Suprapubic skin (tissue), 4 donors: ENCODE data around the gene TANK. TPM values are rescaled to one million over a fixed set of nuclear protein-coding genes. Genes with fewer than 3 reads are reported as not detected.
"Not testable (repeated sequence)": the region's sequence is repeated elsewhere in the genome, so short reads cannot be mapped to it uniquely, and the experiment has no call there.

Experiments used
- DNase-seq, 2 donors: peaks; one replicate each; pipeline ENCODE4 v3.0.0-alpha.2; 2019; ENCODE audit warnings: low spot score in 2 of 2
- H3K27ac ChIP-seq: fragments of 200-600 bp; sonication (generic); one replicate; pipeline ENCODE4 v1.5.1; 2019
- H3K27me3 ChIP-seq: fragments of 200-600 bp; sonication (generic); one replicate; pipeline ENCODE4 v1.5.1; 2019
- H3K36me3 ChIP-seq: fragments of 200-600 bp; sonication (generic); one replicate; pipeline ENCODE4 v1.5.1; 2019
- H3K4me1 ChIP-seq: fragments of 200-600 bp; sonication (generic); one replicate; pipeline ENCODE4 v1.5.1; 2019
- H3K4me3 ChIP-seq: fragments of 200-600 bp; sonication (generic); one replicate; pipeline ENCODE4 v1.5.1; 2019; ENCODE audit warnings: mild to moderate bottlenecking
- H3K9me3 ChIP-seq: fragments of 200-600 bp; sonication (generic); one replicate; pipeline ENCODE4 v1.5.1; 2019
- CTCF ChIP-seq, 2 donors: fragments of 200-600 bp in 1 of 2; fragments of 450-650 bp in 1 of 2; sonication (generic) in 1 of 2; IDR thresholded peaks; one replicate each; pipeline ENCODE4 v1.5.1; 2016 to 2019; ENCODE audit warnings: antibody characterized with exemption in 2 of 2, mild to moderate bottlenecking in 1 of 2, moderate library complexity in 1 of 2
- EP300 ChIP-seq: sonication (generic); formaldehyde crosslinking; IDR thresholded peaks from one replicate; pipeline ENCODE4 v1.6.1; 2017; ENCODE audit warnings: antibody characterized with exemption
- POLR2A ChIP-seq, 2 donors: fragments of 450-650 bp; IDR thresholded peaks; one replicate each; pipeline ENCODE4 v1.6.1; 2017; ENCODE audit warnings: antibody characterized with exemption in 2 of 2, mild to moderate bottlenecking in 2 of 2, moderate library complexity in 2 of 2
- POLR2AphosphoS5 ChIP-seq, 3 donors: sonication (generic); formaldehyde crosslinking; IDR thresholded peaks; one replicate each; pipeline ENCODE4 v1.6.1; 2017; ENCODE audit warnings: antibody characterized with exemption in 3 of 3
- WGBS: methylation state at CpG from one replicate; pipeline ENCODE4 v1.1.5; 2018; 5-methylcytosine and 5-hydroxymethylcytosine counted together
- total RNA-seq, 4 donors: library from RNA; depleted of rRNA; stranded (reverse); fragments of >200 nt; gene quantifications; one replicate each; pipeline ENCODE4 v1.1.0, GENCODE V29; 2016

TANK gene
- total RNA-seq, 4 donors from 2014 or later = 68.5 to 116 (median 81.7) TPM

- TF ChIP-seq EP300 = no peak
- TF ChIP-seq CTCF (IDR thresholded peaks at IDR 0.05) = no peak
- Histone ChIP-seq H3K4me1 (no peaks in the 10 kb centered on the region), H3K27ac (no peak overlapping the region), H3K9me3 (no peaks in the 10 kb centered on the region), H3K36me3 (no peaks in the 10 kb centered on the region), H3K27me3 (no peaks in the 10 kb centered on the region), H3K4me3 (no peak overlapping the region)
- no peak for DNase-seq
- WGBS = 97% methylated on average over 11 of the region's 11 CpGs
Measured at GRCh38 chr2:161265874-161266273, 105.6 kb downstream of the TANK start.

GRCh38 chr2:161269111-161269510 is 108.9 kb downstream of the TANK start:
- Histone ChIP-seq H3K36me3 (no peaks in the 10 kb centered on the region), H3K27ac (no peak overlapping the region), H3K4me1 (no peaks in the 10 kb centered on the region), H3K9me3 (no peaks in the 10 kb centered on the region), H3K27me3 (no peaks in the 10 kb centered on the region), H3K4me3 (no peak overlapping the region)
- TF ChIP-seq POLR2AphosphoS5 (IDR thresholded peaks at IDR 0.05) = no peak
- TF ChIP-seq EP300 = no peak
- TF ChIP-seq CTCF (IDR thresholded peaks at IDR 0.05) = no peak
- TF ChIP-seq POLR2A (IDR thresholded peaks at IDR 0.05) = no peak
- no peak for DNase-seq
- WGBS = 94% methylated on average over 3 of the region's 3 CpGs

- H3K36me3 ChIP-seq = no peaks in the 10 kb centered on the region
- no peaks in the 10 kb centered on the region for H3K27me3 ChIP-seq
- no peaks in the 10 kb centered on the region for H3K9me3 ChIP-seq
- 42% methylated on average over 5 of the region's 5 CpGs for WGBS
- TF ChIP-seq POLR2AphosphoS5 (IDR thresholded peaks at IDR 0.05) = no peak
- TF ChIP-seq POLR2A (IDR thresholded peaks at IDR 0.05) = no peak
- peak; percentile 22 to 29 for TF ChIP-seq CTCF (IDR thresholded peaks at IDR 0.05)
- no peak for DNase-seq
- H3K4me3 ChIP-seq = no peak overlapping the region
- H3K4me1 ChIP-seq = no peaks in the 10 kb centered on the region
- no peak overlapping the region for H3K27ac ChIP-seq
Measured at GRCh38 chr2:161273038-161273760, 113.0 kb downstream of the TANK start.

GRCh38 chr2:161278564-161279229 is 118.5 kb downstream of the TANK start:
- DNase-seq = peak in 1 of 2 donors; percentile 70
- not testable (repeated sequence) for H3K9me3 ChIP-seq, H3K27ac ChIP-seq, H3K4me1 ChIP-seq, H3K27me3 ChIP-seq, H3K4me3 ChIP-seq, H3K36me3 ChIP-seq
- WGBS = 74% methylated on average over 11 of the region's 11 CpGs

GRCh38 chr2:161279230-161279815 is 119.1 kb downstream of the TANK start:
- H3K4me1 ChIP-seq, H3K27ac ChIP-seq, DNase-seq, H3K27me3 ChIP-seq, H3K4me3 ChIP-seq, H3K9me3 ChIP-seq, H3K36me3 ChIP-seq: not testable (repeated sequence)
- WGBS = 78% methylated on average over 5 of the region's 5 CpGs

GRCh38 chr2:161280906-161281323 is 120.7 kb downstream of the TANK start:
- not testable (repeated sequence) for H3K4me1 ChIP-seq, H3K4me3 ChIP-seq, H3K27ac ChIP-seq, H3K27me3 ChIP-seq, H3K36me3 ChIP-seq, H3K9me3 ChIP-seq
- 84% methylated on average over 18 of the region's 18 CpGs for WGBS
- peak; percentile 88 to 96 for DNase-seq

- DNase-seq, H3K27ac ChIP-seq, H3K4me1 ChIP-seq, H3K4me3 ChIP-seq, H3K9me3 ChIP-seq, H3K27me3 ChIP-seq, H3K36me3 ChIP-seq: not testable (repeated sequence)
- WGBS = 85% methylated on average over 11 of the region's 11 CpGs
Measured at GRCh38 chr2:161281615-161282310, 121.5 kb downstream of the TANK start.

- whole genome bisulfite sequencing = 92% methylated on average over 9 of the region's 9 CpGs
- H3K27ac ChIP-seq, H3K4me1 ChIP-seq, DNase-seq, H3K36me3 ChIP-seq, H3K27me3 ChIP-seq, H3K4me3 ChIP-seq, H3K9me3 ChIP-seq: not testable (repeated sequence)
Measured at GRCh38 chr2:161282311-161282644, 122.0 kb downstream of the TANK start.
